Esophagus muscularis mucosa (tissue), 4 donors: Measurements from ENCODE around the gene NHLRC2.

ENCODE experiments used
- CTCF ChIP-seq, 3 experiments: fragments of 200-600 bp in 2 of 3; fragments of 450-650 bp in 1 of 3; sonication (generic) in 2 of 3; IDR thresholded peaks; one replicate each; pipeline ENCODE4 v1.5.1; 2017 to 2019; ENCODE audit warnings: antibody characterized with exemption in 3 of 3, mild to moderate bottlenecking in 2 of 3, moderate library complexity in 1 of 3
- EP300 ChIP-seq: sonication (generic); formaldehyde crosslinking; IDR thresholded peaks from one replicate; pipeline ENCODE4 v1.6.1; 2017; ENCODE audit warnings: antibody characterized with exemption
- POLR2A ChIP-seq: fragments of 450-650 bp; IDR thresholded peaks from one replicate; pipeline ENCODE4 v1.6.1; 2017; ENCODE audit warnings: antibody characterized with exemption, moderate library complexity, mild to moderate bottlenecking, low read depth
- POLR2AphosphoS5 ChIP-seq, 2 donors: sonication (generic); formaldehyde crosslinking; IDR thresholded peaks; one replicate each; pipeline ENCODE4 v1.6.1; 2017; ENCODE audit warnings: antibody characterized with exemption in 2 of 2

GRCh38 chr10:113899952-113900598 is 45.6 kb downstream of the NHLRC2 start:
- TF ChIP-seq CTCF (IDR thresholded peaks at IDR 0.05), result no peak
- TF ChIP-seq POLR2AphosphoS5 (IDR thresholded peaks at IDR 0.05), result no peak
- TF ChIP-seq POLR2A, result no peak
- TF ChIP-seq EP300, result no peak
